Parietal lobe (tissue), 2 donors: ENCODE measurements around the gene CEP41. TPM values are rescaled to one million over a fixed set of nuclear protein-coding genes. Genes with fewer than 3 reads are reported as not detected.

Source experiments
- small RNA-seq: library from RNA; depleted of rRNA; stranded (forward); fragments of <200 nt; gene quantifications from one replicate; pipeline ENCODE3, GENCODE V24; 2014; ENCODE audit warnings: low replicate concordance
- total RNA-seq: library from RNA; depleted of rRNA; stranded (reverse); fragments of >200 nt; gene quantifications from one replicate; pipeline ENCODE4 v1.2.3, GENCODE V29; 2014

CEP41 gene, protein sequence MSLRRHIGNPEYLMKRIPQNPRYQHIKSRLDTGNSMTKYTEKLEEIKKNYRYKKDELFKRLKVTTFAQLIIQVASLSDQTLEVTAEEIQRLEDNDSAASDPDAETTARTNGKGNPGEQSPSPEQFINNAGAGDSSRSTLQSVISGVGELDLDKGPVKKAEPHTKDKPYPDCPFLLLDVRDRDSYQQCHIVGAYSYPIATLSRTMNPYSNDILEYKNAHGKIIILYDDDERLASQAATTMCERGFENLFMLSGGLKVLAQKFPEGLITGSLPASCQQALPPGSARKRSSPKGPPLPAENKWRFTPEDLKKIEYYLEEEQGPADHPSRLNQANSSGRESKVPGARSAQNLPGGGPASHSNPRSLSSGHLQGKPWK
- total RNA-seq: 29.1 TPM

DNA sequence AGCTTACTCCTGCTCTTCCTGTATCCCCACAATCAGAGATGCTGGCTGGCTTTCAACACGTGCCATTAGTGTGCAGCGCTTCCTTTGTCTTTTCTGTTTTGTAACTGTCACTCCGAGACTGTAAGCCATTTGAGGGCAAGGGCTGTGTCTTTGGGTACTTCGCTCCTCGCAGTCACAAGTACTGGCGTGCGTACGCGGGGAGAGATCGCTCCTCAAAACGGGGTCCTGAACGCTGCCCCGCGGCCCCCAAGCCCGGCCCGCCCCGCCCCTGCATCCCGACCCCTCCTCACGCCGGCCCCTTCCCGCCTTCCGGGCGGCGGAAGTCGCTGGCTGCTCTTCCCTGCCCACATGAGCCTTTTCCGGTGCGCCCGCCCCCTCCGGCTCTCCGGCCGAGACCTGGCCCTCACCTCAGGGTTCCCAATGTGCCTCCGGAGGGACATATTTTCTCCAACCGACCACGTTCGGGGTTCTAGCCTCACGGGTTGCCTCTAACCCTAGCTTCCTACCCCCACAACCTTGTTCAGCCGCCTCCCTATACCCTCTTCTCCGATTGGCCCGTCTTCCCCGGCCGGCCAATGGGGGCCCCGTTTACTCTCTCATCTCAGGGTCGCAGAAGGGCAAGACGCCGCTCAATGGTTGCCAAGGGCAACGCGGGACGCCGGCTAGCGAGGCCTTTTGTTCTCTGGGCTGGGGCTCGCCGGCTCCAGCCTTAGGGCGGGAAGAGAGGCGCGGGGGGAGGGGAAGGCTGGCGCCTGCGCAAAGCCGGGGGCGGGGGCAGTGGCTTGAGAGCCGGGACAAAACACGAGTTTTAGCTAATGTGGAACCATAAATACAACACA lies at the start of gene CEP41:
Gene CEP41, minus strand, starts transcription at position 490 of the 839 bp plus-strand sequence. Its CDS starts 50 bp downstream, at position 440.

DNA sequence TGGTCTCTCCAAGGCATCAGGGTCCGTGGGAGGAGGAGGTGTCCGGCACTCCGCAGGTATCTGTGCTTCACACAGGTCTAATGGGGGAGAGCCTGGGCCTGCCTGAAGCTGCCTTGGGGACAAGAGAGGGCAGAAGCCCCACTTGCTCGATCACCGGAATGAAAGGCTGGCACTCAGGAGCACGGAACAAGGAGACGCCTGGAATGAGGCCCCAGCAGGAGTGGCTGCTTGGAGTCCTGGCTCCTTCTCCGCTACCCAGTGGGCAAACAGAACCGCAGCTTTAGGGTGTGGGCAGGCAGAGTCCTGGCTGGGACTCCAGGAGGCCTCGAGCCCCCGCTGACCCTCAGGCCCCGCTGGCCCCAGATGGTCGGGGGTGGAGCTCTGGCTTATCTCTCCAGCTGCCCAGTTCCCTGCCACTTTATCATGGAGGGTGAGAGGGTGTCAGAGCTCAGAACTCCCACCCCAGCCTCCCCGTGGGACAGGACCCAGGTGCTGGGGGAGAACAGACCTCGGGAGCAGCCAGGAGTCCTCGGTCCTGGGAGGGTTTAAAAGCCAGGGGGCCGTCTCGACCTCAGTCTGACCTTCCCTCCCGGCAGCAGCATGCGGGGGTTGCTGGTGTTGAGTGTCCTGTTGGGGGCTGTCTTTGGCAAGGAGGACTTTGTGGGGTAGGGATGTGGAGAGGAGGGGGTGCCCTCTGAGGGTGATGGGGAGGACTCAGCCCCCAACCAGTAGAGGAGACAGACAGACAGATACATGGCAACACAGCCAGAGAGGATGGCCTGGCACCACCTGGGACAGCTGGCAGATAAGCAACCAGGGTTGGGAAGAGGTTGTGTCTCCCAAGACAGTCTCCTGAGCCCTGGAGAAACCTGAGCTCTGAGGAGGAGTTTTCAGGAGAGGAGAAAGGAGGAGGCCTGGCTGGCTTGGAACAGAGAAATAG lies 60.6 kb downstream of the CEP41 start, which contains the start of gene CPA1:
Gene CPA1, plus strand, starts transcription at position 574 of the 940 bp plus-strand sequence. Its CDS starts 27 bp downstream, at position 601.

DNA sequence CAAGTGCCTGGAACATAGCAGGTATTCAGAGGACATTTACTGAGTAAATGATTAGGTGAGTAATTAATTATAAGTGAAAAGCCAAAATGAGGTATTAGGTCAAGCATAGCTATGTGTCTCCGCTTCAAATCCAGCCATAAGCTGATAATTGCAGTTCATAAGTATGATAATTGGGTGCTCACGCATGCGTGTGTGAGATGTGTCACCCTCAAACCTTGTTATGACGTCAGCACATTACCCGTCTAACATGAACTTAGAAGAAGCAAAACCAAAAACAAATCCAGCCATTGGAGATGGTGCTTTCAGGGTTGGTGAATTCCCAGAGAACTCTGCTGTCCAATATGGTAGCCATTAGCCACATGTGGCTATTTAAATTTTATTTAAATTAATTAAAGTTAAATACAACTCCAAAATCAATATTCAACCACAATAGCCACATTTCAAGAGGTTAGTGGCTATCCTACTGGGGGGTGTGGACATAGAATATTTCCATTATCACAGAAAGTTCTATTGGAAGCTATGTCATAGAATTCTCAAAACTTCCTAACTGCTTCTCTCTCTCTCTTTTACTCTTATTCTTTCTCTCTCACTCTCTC lies 96.4 kb downstream of the CEP41 start, which contains the start of gene CPA5:
Gene CPA5, plus strand, starts transcription at position 546 of the 596 bp plus-strand sequence. CDS start 1,670 bp downstream, outside the sequence.

Small RNA genes within 50 kb of the gene (small RNA-seq; reads per million reads assigned to genes)
- gene RF02148 (not detected), gene RF02149 (not detected), gene RF02150 (not detected)

Other genes starting within 250 kb of the CEP41 start
- 12.5 TPM for gene TMEM209, start 235.6 kb downstream of the CEP41 start, total RNA-seq
- not detected for gene SSMEM1, start 233.2 kb downstream of the CEP41 start, total RNA-seq
- not detected for gene CPA2, start 174.2 kb downstream of the CEP41 start, total RNA-seq
- not detected for gene CPA4, start 147.9 kb downstream of the CEP41 start, total RNA-seq
- gene CPA5, start 96.2 kb downstream of the CEP41 start, total RNA-seq: not detected
- not detected for gene CPA1, start 60.5 kb downstream of the CEP41 start, total RNA-seq
- gene MEST, start 51.1 kb upstream of the CEP41 start, total RNA-seq: 110 TPM
- 51.3 TPM for gene COPG2, start 227.7 kb upstream of the CEP41 start, total RNA-seq
- gene TSGA13, start 245.5 kb upstream of the CEP41 start, total RNA-seq: not detected